HL-60/S4 treated with retinoic acid at 250 ng/mL for 4 days and 3 days (cell line): ENCODE results near the gene TSSC4.
"Not testable (repeated sequence)": the region's sequence is repeated elsewhere in the genome, so short reads cannot be mapped to it uniquely, and the experiment has no call there.

Source experiments
- in situ Hi-C: fragments of 300-500 bp; cut with MboI; formaldehyde crosslinking; loops from 2 replicates; pipeline ENCODE4 v1.7.0; 2022; ENCODE audit warnings: low sequenced_read_pairs

Gene TSSC4

GRCh38 chr11:2400069-2400761 lies at the start of gene TSSC4:
Gene TSSC4 (plus strand): TSS chr11:2400750. CDS start chr11:2402634, 1,884 bp downstream.
- in situ Hi-C loops, result loop anchor here (25.0 kb wide), 1 partner anchor 188 kb away; no protein-coding TSS in a partner anchor

DNA sequence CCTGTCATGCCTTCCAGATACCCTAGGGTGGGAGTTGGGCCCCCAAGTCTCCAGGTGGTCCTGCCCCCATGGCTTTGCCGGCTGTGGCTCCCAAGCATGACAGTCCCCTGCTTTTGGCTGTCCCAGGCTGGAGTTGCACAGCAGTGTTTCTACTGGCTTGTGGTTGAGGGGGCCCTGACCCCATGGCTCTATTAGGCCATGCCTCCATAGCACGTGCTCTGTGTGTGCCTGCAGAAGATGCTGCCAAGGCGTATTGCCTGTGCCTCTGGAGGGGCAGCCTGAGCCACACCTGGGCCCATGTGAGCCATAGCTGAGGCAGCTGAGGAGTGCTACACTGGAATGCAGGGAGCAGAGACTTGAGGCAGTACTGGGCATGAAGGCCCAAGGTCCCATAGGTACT lies 48.8 kb upstream of the TSSC4 start:
- in situ Hi-C loops, result no loop called here

DNA sequence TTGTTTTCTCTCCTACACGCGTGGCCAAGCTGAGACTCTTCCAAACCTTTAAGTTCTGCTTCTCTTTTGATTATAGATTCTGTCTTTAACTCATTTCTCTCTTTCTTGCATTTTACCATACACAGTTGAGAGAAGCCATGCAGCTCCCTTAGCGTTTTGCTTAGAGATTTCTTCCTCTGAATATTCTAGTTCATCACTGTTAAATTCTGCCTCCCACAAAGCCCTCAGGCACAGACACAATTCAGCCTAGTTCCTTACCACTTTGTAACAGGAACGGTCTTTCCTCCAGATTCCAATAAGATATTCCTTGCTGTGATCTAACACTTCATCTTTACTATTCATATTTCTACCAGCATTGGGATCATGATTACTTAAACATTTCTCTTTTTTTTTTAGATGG lies 48.1 kb upstream of the TSSC4 start:
- in situ Hi-C loops, result no loop called here

GRCh38 chr11:2355000-2355644 lies 45.4 kb upstream of the TSSC4 start:
- in situ Hi-C loops, result no loop called here

- in situ Hi-C loops, result no loop called here
Measured at GRCh38 chr11:2357246-2357645, 43.3 kb upstream of the TSSC4 start.

- in situ Hi-C loops, result not testable (repeated sequence)
Measured at GRCh38 chr11:2357651-2358050, 42.9 kb upstream of the TSSC4 start.

DNA sequence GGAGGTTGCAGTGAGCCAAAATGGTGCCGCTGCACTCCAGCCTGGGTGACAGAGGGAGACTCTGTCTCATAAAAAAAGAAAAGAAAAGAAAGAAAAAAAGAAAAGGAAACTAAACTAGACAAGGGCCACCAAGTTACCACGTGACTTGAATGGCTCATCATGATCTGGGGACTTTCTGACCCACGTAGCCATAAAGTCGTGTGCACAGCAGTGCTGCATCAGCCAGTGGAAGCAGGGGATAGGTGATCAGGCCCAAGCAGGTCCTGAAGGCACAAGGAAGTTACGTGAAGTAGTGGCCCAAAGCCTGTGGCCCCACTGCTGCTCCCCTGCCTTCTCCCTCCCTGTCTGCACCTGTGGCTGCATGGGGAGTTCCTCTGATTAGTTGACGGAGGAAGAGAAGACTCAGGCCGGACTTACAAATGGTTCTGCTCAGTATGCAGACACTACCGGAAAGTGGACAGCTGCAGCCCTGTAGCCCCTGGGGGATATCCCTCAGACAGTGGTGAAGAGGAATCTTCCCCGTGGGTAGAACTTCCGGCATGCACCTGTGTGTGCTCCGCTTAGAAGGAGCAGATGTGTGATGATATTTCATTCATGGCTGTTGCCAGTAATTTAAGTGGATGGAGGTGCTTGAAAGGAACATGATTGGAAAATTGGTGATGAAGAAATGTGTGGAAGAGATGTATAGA lies 41.7 kb upstream of the TSSC4 start:
- in situ Hi-C loops, result no loop called here

GRCh38 chr11:2359557-2359956 lies 41.0 kb upstream of the TSSC4 start:
- in situ Hi-C loops, result no loop called here

DNA sequence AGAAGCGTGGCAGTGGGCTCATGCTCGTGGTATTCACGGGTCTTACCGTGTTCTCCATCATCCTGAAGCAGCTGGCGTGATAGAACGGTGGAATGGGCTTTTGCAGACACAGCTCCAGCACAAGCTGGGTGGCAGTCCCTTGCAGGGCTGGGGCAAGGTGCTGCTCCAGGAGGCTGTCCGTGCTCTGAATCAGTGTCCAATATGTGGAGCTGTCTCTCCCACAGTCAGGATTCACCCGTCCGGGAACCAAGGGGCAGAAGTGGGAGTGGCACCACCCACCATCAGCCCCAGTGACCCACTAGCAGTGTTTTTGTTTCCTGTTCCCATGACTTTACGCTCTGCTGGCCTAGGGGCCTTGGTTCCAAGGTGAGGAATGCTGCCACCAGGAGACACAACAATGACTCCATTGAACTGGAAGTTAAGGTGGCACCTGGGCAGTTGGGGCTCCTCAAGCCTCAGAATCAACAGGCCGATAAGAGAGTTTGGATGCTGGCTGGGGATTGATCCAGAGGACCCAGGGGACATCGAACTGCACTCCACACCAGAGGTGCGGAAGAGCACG lies 40.4 kb upstream of the TSSC4 start:
- in situ Hi-C loops, result no loop called here

GRCh38 chr11:2361565-2361964 lies 39.0 kb upstream of the TSSC4 start:
- in situ Hi-C loops, result no loop called here

DNA sequence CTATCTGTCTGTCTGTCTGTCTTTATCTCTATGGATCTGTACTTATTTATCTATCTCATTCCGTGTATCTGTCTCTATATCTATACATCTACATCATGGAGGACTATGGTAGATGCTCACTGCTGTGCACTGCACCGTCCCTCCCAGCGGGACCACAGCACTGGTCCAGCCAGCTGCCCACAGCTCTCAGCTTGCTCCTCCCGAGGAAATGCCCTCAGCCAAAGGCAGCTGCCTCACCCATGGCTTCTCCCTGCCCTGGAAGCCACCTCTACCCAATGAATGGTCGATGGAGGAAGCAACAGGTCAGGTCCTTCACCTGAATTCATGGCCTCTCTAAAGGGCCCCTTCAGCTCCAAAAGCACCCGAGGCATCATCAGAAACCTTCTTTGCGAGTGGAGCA lies 38.1 kb upstream of the TSSC4 start:
- in situ Hi-C loops, result no loop called here

GRCh38 chr11:2363130-2363529 lies 37.4 kb upstream of the TSSC4 start:
- in situ Hi-C loops, result no loop called here

DNA sequence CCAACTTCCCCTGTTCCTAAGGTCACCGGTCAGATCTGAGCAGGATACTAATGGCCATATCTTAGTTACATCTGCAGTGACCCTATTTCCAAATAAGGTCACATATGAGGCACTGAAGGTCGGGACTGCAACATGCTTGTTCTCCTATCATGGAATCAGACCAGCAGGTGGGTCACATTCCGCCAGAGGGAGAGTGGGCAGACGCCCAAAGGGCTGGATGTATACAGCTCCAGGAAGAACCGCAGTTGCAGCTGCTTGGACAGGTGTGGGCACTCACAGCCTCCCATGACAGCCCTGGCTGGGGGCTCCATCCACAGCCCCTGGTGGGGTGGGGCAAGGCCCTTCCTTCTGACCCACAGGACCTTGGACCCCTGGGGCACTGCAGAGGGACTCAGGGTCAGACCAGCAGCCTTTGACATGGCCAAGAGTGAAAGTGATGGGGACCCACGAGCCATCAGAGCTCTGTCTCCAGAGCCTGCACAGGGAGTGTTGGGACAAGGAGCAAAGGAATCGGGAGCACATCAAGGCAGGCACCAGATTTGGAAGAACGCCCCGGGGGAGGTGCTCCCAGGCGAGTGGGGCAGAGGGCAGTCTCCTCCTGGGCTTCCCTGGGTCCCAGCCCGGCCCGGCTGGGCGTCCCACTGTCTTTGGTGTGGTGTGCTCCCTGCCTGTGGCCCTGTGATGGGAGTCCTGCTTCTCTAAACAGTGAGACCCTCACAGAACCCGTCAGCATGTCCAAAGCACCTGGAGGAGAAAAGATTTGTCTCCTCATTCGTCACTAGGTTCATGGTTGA lies 36.8 kb upstream of the TSSC4 start:
- in situ Hi-C loops, result no loop called here

- in situ Hi-C loops, result not testable (repeated sequence)
Measured at GRCh38 chr11:2364386-2364785, 36.2 kb upstream of the TSSC4 start.

DNA sequence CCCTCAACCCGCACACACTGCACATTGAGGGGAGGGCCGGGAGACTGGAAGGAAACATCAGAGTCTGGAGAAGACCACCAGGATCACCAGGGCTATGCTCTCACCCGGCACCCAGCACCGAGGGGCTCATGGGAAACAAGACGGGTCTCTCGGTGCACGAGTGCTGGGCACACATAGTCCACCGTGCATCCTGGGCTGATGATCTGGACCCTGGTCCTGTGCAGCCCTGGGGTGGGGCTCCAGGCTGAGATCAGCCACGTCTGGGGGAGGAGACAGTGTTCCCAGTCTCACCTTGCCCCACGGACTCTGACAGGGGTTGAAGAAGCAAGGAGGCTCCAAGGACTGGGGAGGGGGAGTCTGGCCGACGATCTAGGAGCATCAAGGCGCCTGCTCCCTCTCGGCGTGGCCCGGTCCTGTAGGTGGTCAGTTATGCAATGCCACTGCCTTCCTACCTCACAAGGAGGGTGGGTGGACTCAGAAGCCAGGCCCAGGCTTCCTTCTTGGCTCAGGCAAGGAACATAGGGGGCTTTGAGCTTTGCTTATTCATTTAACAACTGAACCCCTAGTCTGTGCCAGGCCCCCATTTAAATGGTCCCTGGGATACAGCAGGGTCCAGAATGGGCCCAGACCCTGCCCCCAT lies 34.9 kb upstream of the TSSC4 start:
- in situ Hi-C loops, result no loop called here

GRCh38 chr11:2366276-2366675 lies 34.3 kb upstream of the TSSC4 start:
- in situ Hi-C loops, result no loop called here

- in situ Hi-C loops, result no loop called here
Measured at GRCh38 chr11:2366733-2367132, 33.8 kb upstream of the TSSC4 start.

- in situ Hi-C loops, result no loop called here
Measured at GRCh38 chr11:2367266-2368160, 33.0 kb upstream of the TSSC4 start.

DNA sequence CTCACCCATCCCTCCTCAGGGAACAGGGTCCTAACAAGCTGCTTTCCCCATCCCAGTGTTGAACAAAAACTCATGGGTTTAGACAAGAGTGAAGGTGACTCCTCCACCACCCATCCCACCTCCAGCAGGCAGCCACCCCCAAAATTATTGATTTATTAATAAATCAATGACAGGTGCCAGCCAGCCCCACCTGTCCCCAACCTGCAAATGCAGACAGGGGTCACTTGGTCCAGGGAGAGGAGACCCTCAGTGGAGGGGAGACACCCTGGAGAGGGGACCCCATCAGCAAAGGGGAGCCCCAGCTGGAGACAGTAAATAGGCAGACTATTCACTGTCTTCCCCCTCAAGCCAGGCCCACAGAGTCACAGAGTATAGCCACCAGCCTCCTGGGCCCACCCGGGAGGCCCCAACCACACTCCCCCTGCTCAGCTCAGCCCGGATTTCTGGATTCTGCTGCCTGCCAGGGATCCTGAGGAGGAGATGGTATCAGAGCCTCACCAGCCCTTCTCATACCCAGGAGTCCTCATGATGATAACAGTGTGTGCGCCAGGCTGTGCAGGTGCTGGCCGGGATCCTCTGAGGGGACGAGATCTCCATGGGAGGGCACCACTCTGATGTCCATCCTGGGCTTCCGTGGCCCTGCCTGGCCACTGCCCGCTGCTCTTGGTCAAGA lies 32.2 kb upstream of the TSSC4 start:
- in situ Hi-C loops, result no loop called here
